H7 (cell line): ENCODE measurements around the gene ETV5. TPM values are rescaled to one million over a fixed set of nuclear protein-coding genes. Genes with fewer than 3 reads are reported as not detected.
"Not testable (repeated sequence)": the region's sequence is repeated elsewhere in the genome, so short reads cannot be mapped to it uniquely, and the experiment has no call there.

Source experiments
- DNase-seq: peaks from one replicate; pipeline ENCODE4 v3.0.0; 2012
- H3K27me3 ChIP-seq: 2 replicates; pipeline ENCODE4 v1.6.0; 2011; ENCODE audit warnings: mild to moderate bottlenecking, low read length; ENCODE audit not compliant: control insufficient read depth, insufficient read depth
- H3K36me3 ChIP-seq: replicated peaks from 2 replicates; pipeline ENCODE4 v1.5.1; 2011; ENCODE audit warnings: low read length; ENCODE audit not compliant: control insufficient read depth, insufficient read depth
- H3K4me3 ChIP-seq: 2 replicates; pipeline ENCODE4 v1.5.1; 2011; ENCODE audit warnings: low read depth, mild to moderate bottlenecking, control low read depth, low read length, moderate library complexity; ENCODE audit not compliant: insufficient read depth
- total RNA-seq: library from RNA; depleted of rRNA; stranded (reverse); fragments of >200 nt; shearing (Covaris generic); gene quantifications from 2 replicates; pipeline ENCODE4 v1.2.3, GENCODE V29; 2014

Gene ETV5
- total RNA-seq, 1 experiment from 2014 or later: 51.1 TPM

- no peak for DNase-seq
- Histone ChIP-seq H3K36me3 (peaks cover 14% of the 10 kb centered on the region), H3K27me3 (no peaks in the 10 kb centered on the region)
Observed at GRCh38 chr3:186053954-186054791, 54.7 kb downstream of the ETV5 start.

GRCh38 chr3:186052096-186052840 lies 56.6 kb downstream of the ETV5 start:
- no peak for DNase-seq
- no peak overlapping the region for H3K4me3 ChIP-seq
- H3K27me3 ChIP-seq: no peaks in the 10 kb centered on the region
- peaks cover 17% of the 10 kb centered on the region for H3K36me3 ChIP-seq

More at GRCh38 chr3:186053954-186054791, 54.7 kb downstream of the ETV5 start:
- H3K4me3 ChIP-seq: no peak overlapping the region

- Histone ChIP-seq H3K36me3 (peaks cover 15% of the 10 kb centered on the region), H3K4me3 (no peak overlapping the region), H3K27me3 (no peaks in the 10 kb centered on the region)
- no peak for DNase-seq
Observed at GRCh38 chr3:186049001-186049400, 59.9 kb downstream of the ETV5 start.

GRCh38 chr3:186048119-186048518 lies 60.8 kb downstream of the ETV5 start:
- Histone ChIP-seq H3K27me3 (no peaks in the 10 kb centered on the region), H3K4me3 (no peak overlapping the region), H3K36me3 (peaks cover 15% of the 10 kb centered on the region)
- no peak for DNase-seq

- Histone ChIP-seq H3K36me3 (peaks cover 12% of the 10 kb centered on the region), H3K27me3 (no peaks in the 10 kb centered on the region), H3K4me3 (no peak overlapping the region)
- DNase-seq: no peak
Observed at GRCh38 chr3:186046838-186047237, 62.1 kb downstream of the ETV5 start.

- no peak overlapping the region for H3K4me3 ChIP-seq
- no peaks in the 10 kb centered on the region for H3K27me3 ChIP-seq
- H3K36me3 ChIP-seq: peaks cover 6% of the 10 kb centered on the region
- no peak for DNase-seq
Observed at GRCh38 chr3:186044968-186045367, 63.9 kb downstream of the ETV5 start.

- DNase-seq: no peak
- no peaks in the 10 kb centered on the region for H3K27me3 ChIP-seq
- peaks cover 4% of the 10 kb centered on the region for H3K36me3 ChIP-seq
- no peak overlapping the region for H3K4me3 ChIP-seq
Observed at GRCh38 chr3:186044427-186044826, 64.5 kb downstream of the ETV5 start.

- Histone ChIP-seq H3K36me3 (no peaks in the 10 kb centered on the region; the same call in 1 of the 2 replicates), H3K27me3 (no peaks in the 10 kb centered on the region), H3K4me3 (no peak overlapping the region)
- DNase-seq: no peak
Observed at GRCh38 chr3:186042521-186043202, 66.2 kb downstream of the ETV5 start.

GRCh38 chr3:186042036-186042435 lies 66.9 kb downstream of the ETV5 start:
- no peaks in the 10 kb centered on the region for H3K27me3 ChIP-seq
- H3K4me3 ChIP-seq: no peak overlapping the region
- no peak for DNase-seq
- H3K36me3 ChIP-seq: no peaks in the 10 kb centered on the region; the same call in 1 of the 2 replicates

- Histone ChIP-seq H3K27me3 (no peaks in the 10 kb centered on the region), H3K36me3 (no peaks in the 10 kb centered on the region), H3K4me3 (no peak overlapping the region)
- peak; percentile 21 for DNase-seq
Observed at GRCh38 chr3:186038360-186038759, 70.5 kb downstream of the ETV5 start.

- H3K4me3 ChIP-seq: no peak overlapping the region
- DNase-seq: no peak
Observed at GRCh38 chr3:186035277-186035676, 73.6 kb downstream of the ETV5 start.

GRCh38 chr3:186032321-186032720 lies 76.6 kb downstream of the ETV5 start:
- no peaks in the 10 kb centered on the region for H3K36me3 ChIP-seq
- DNase-seq: no peak
- H3K27me3 ChIP-seq: no peaks in the 10 kb centered on the region
- H3K4me3 ChIP-seq: no peak overlapping the region

More at GRCh38 chr3:186035277-186035676, 73.6 kb downstream of the ETV5 start:
- no peaks in the 10 kb centered on the region for H3K36me3 ChIP-seq
- no peaks in the 10 kb centered on the region for H3K27me3 ChIP-seq

GRCh38 chr3:186025993-186026392 lies 82.9 kb downstream of the ETV5 start:
- not testable (repeated sequence) for DNase-seq, H3K4me3 ChIP-seq, H3K36me3 ChIP-seq, H3K27me3 ChIP-seq

- Histone ChIP-seq H3K36me3 (no peaks in the 10 kb centered on the region), H3K4me3 (no peak overlapping the region), H3K27me3 (no peaks in the 10 kb centered on the region)
- no peak for DNase-seq
Observed at GRCh38 chr3:186025161-186025560, 83.7 kb downstream of the ETV5 start.
